IPS-18c (cell line): ENCODE measurements around the gene FIBCD1.

ENCODE experiments used
- H3K4me3 ChIP-seq: 2 replicates; pipeline ENCODE4 v1.7.0; 2013; ENCODE audit warnings: low read depth, mild to moderate bottlenecking, low read length, moderate library complexity; ENCODE audit not compliant: insufficient read depth
- H3K9me3 ChIP-seq: one replicate; pipeline ENCODE4 v1.6.1; 2013; ENCODE audit warnings: mild to moderate bottlenecking, low read length, moderate library complexity; ENCODE audit not compliant: control insufficient read depth, insufficient read depth

Gene FIBCD1

GRCh38 chr9:130938652-130939404 is at the start of gene FIBCD1:
Gene FIBCD1 (minus strand): TSS chr9:130939247. CDS start chr9:130938607, 640 bp downstream.
- H3K4me3 ChIP-seq: peak within 1 kb of the TSS; percentile 71
- H3K9me3 ChIP-seq: no peaks in the 10 kb centered on the region

- Histone ChIP-seq H3K9me3 (no peaks in the 10 kb centered on the region), H3K4me3 (no peak overlapping the region)
Observed at GRCh38 chr9:130988400-130988747, 49.3 kb upstream of the FIBCD1 start.

GRCh38 chr9:130987738-130988399 is 48.8 kb upstream of the FIBCD1 start:
- Histone ChIP-seq H3K4me3 (no peak overlapping the region), H3K9me3 (no peaks in the 10 kb centered on the region)

GRCh38 chr9:130987054-130987453 is 48.0 kb upstream of the FIBCD1 start:
- no peak overlapping the region for H3K4me3 ChIP-seq

GRCh38 chr9:130986356-130986965 is 47.4 kb upstream of the FIBCD1 start:
- no peak overlapping the region for H3K4me3 ChIP-seq
- H3K9me3 ChIP-seq: no peaks in the 10 kb centered on the region

More at GRCh38 chr9:130987054-130987453, 48.0 kb upstream of the FIBCD1 start:
- no peaks in the 10 kb centered on the region for H3K9me3 ChIP-seq

GRCh38 chr9:130985606-130986162 is 46.6 kb upstream of the FIBCD1 start:
- Histone ChIP-seq H3K4me3 (no peak overlapping the region), H3K9me3 (no peaks in the 10 kb centered on the region)

GRCh38 chr9:130985029-130985428 is 46.0 kb upstream of the FIBCD1 start:
- H3K4me3 ChIP-seq: no peak overlapping the region
- H3K9me3 ChIP-seq: no peaks in the 10 kb centered on the region

GRCh38 chr9:130984521-130984920 is 45.5 kb upstream of the FIBCD1 start:
- H3K4me3 ChIP-seq: no peak overlapping the region

GRCh38 chr9:130983970-130984369 is 44.9 kb upstream of the FIBCD1 start:
- Histone ChIP-seq H3K9me3 (no peaks in the 10 kb centered on the region), H3K4me3 (no peak overlapping the region)

More at GRCh38 chr9:130984521-130984920, 45.5 kb upstream of the FIBCD1 start:
- H3K9me3 ChIP-seq: no peaks in the 10 kb centered on the region

- H3K4me3 ChIP-seq: no peak overlapping the region
- no peaks in the 10 kb centered on the region for H3K9me3 ChIP-seq
Observed at GRCh38 chr9:130983359-130983670, 44.3 kb upstream of the FIBCD1 start.

- no peaks in the 10 kb centered on the region for H3K9me3 ChIP-seq
- H3K4me3 ChIP-seq: no peak overlapping the region
Observed at GRCh38 chr9:130982636-130983358, 43.8 kb upstream of the FIBCD1 start.

- no peak overlapping the region for H3K4me3 ChIP-seq
- no peaks in the 10 kb centered on the region for H3K9me3 ChIP-seq
Observed at GRCh38 chr9:130981756-130982137, 42.7 kb upstream of the FIBCD1 start.

GRCh38 chr9:130981002-130981755 is 42.1 kb upstream of the FIBCD1 start:
- H3K4me3 ChIP-seq: no peak overlapping the region; the same call in 1 of the 2 replicates
- no peaks in the 10 kb centered on the region for H3K9me3 ChIP-seq

GRCh38 chr9:130980526-130980925 is 41.5 kb upstream of the FIBCD1 start:
- no peaks in the 10 kb centered on the region for H3K9me3 ChIP-seq

GRCh38 chr9:130979591-130980385 is 40.7 kb upstream of the FIBCD1 start:
- Histone ChIP-seq H3K9me3 (no peaks in the 10 kb centered on the region), H3K4me3 (no peak overlapping the region)

More at GRCh38 chr9:130980526-130980925, 41.5 kb upstream of the FIBCD1 start:
- no peak overlapping the region for H3K4me3 ChIP-seq

GRCh38 chr9:130977811-130978221 is 38.8 kb upstream of the FIBCD1 start:
- Histone ChIP-seq H3K9me3 (no peaks in the 10 kb centered on the region), H3K4me3 (no peak overlapping the region)
